Trophoblast cell (in vitro differentiated cells and primary cell): ENCODE data around the gene TUBA3C.

Experiments used
- DNase-seq, 2 donors: peaks; one replicate each; pipeline ENCODE4 v3.0.0-alpha.2; 2016
- H2AFZ ChIP-seq: 2 replicates; pipeline ENCODE4 v1.6.1; 2013; ENCODE audit warnings: low read length, moderate library complexity, mild to moderate bottlenecking; ENCODE audit not compliant: insufficient read depth, poor library complexity
- H2AK5ac ChIP-seq: 2 replicates; pipeline ENCODE4 v1.6.1; 2013; ENCODE audit warnings: mild to moderate bottlenecking, low read length
- H2BK120ac ChIP-seq: 2 replicates; pipeline ENCODE4 v1.6.1; 2013; ENCODE audit warnings: low read length, mild to moderate bottlenecking, moderate library complexity; ENCODE audit not compliant: insufficient read depth, poor library complexity
- H2BK12ac ChIP-seq: 2 replicates; pipeline ENCODE4 v1.6.1; 2013; ENCODE audit warnings: mild to moderate bottlenecking, low read length, moderate library complexity
- H2BK5ac ChIP-seq: 2 replicates; pipeline ENCODE4 v1.6.1; 2013; ENCODE audit warnings: low read length, low read depth, moderate library complexity, mild to moderate bottlenecking; ENCODE audit not compliant: poor library complexity
- H3K14ac ChIP-seq: 2 replicates; pipeline ENCODE4 v1.6.1; 2013; ENCODE audit warnings: mild to moderate bottlenecking, low read length
- H3K18ac ChIP-seq: 2 replicates; pipeline ENCODE4 v1.6.1; 2013; ENCODE audit warnings: mild to moderate bottlenecking, low read length
- H3K23ac ChIP-seq: 2 replicates; pipeline ENCODE4 v1.6.1; 2013; ENCODE audit warnings: low read length
- H3K27ac ChIP-seq: 2 replicates; pipeline ENCODE4 v1.5.1; 2013; ENCODE audit warnings: low read depth, mild to moderate bottlenecking, inconsistent platforms, low read length, moderate library complexity
- H3K27me3 ChIP-seq: 2 replicates; pipeline ENCODE4 v1.6.1; 2013; ENCODE audit warnings: inconsistent platforms, mild to moderate bottlenecking, low read length, moderate library complexity; ENCODE audit not compliant: insufficient read depth
- H3K36me3 ChIP-seq, 2 experiments: 1 replicate in 1 of 2; 2 replicates in 1 of 2; pipeline ENCODE4 v1.6.1; 2013; ENCODE audit warnings: low read length in 2 of 2, mild to moderate bottlenecking in 2 of 2, moderate library complexity in 1 of 2; ENCODE audit not compliant: insufficient read depth in 2 of 2, control insufficient read depth in 1 of 2
- H3K4ac ChIP-seq: 2 replicates; pipeline ENCODE4 v1.6.1; 2013; ENCODE audit warnings: low read depth, mild to moderate bottlenecking, low read length, moderate library complexity
- H3K4me1 ChIP-seq, 2 experiments: 1 replicate in 1 of 2; 2 replicates in 1 of 2; pipeline ENCODE4 v1.6.1; 2013; ENCODE audit warnings: low read length in 2 of 2, mild to moderate bottlenecking in 2 of 2, moderate library complexity in 1 of 2; ENCODE audit not compliant: insufficient read depth in 2 of 2, control insufficient read depth in 1 of 2
- H3K4me2 ChIP-seq: 2 replicates; pipeline ENCODE4 v1.6.1; 2013; ENCODE audit warnings: inconsistent platforms, mild to moderate bottlenecking, low read length, moderate library complexity
- H3K4me3 ChIP-seq: 2 replicates; pipeline ENCODE4 v1.5.1; 2013; ENCODE audit warnings: mild to moderate bottlenecking, low read depth, low read length, inconsistent platforms
- H3K79me1 ChIP-seq: one replicate; pipeline ENCODE4 v1.6.1; 2013; ENCODE audit warnings: low read length
- H3K79me2 ChIP-seq: 2 replicates; pipeline ENCODE4 v1.6.1; 2013; ENCODE audit warnings: low read length, mild to moderate bottlenecking; ENCODE audit not compliant: control insufficient read depth, insufficient read depth, poor library complexity
- H3K9ac ChIP-seq: 2 replicates; pipeline ENCODE4 v1.6.1; 2013; ENCODE audit warnings: mild to moderate bottlenecking, low read length
- H3K9me3 ChIP-seq: 2 replicates; pipeline ENCODE4 v1.6.1; 2013; ENCODE audit warnings: low read depth, mild to moderate bottlenecking, control low read depth, inconsistent platforms, low read length; ENCODE audit not compliant: insufficient read depth
- H4K12ac ChIP-seq: 2 replicates; pipeline ENCODE4 v1.6.1; 2013; ENCODE audit warnings: low read depth, mild to moderate bottlenecking, low read length, moderate library complexity
- H4K8ac ChIP-seq: 2 replicates; pipeline ENCODE4 v1.6.1; 2013; ENCODE audit warnings: low read depth, mild to moderate bottlenecking, low read length, moderate library complexity
- H4K91ac ChIP-seq: one replicate; pipeline ENCODE4 v1.6.1; 2013; ENCODE audit warnings: low read depth, mild to moderate bottlenecking, low read length, moderate library complexity
- WGBS: extraction: QIAGEN DNeasy Blood & Tissue Kit; methylation state at CpG from one replicate; pipeline ENCODE4 v1.1.7; 2013; ENCODE audit warnings: missing lambda C conversion rate; ENCODE audit not compliant: insufficient read length, insufficient coverage; ENCODE audit errors: extremely low coverage; 5-methylcytosine and 5-hydroxymethylcytosine counted together

Gene TUBA3C

GRCh38 chr13:19172007-19172646 is 9.5 kb downstream of the TUBA3C start:
- no peak overlapping the region for H3K4me2 ChIP-seq

DNA sequence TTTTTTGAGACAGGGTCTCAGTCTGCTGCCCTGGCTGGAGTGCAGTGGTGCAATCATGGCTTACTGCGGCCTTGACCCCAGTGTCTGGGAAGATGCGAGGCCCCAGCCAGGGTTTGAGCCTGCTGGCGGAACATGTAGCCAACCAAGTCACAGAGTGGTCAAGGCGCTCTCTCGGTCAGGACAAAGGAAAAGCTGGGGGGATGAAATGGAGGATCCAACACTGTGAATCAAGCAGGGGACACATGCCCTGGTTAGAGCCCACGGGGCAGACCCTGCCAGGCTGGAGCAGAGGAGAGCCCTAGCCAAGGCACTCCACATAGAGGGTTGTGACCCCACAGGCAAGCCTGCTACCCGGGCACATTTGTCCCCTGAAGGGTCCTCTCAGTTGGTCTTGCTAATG is 10.1 kb downstream of the TUBA3C start:
- no peak overlapping the region for H2BK120ac ChIP-seq
- no peak overlapping the region for H4K8ac ChIP-seq
- no peak overlapping the region for H3K4me3 ChIP-seq
- H2BK12ac ChIP-seq = no peak overlapping the region
- no peak overlapping the region for H2AFZ ChIP-seq
- H3K27ac ChIP-seq = no peak overlapping the region
- no peak overlapping the region for H3K9ac ChIP-seq
- peaks cover 63% of the 10 kb centered on the region for H3K9me3 ChIP-seq
- H3K14ac ChIP-seq = no peak overlapping the region
- no peak overlapping the region for H4K12ac ChIP-seq
- no peaks in the 10 kb centered on the region for H3K4me1 ChIP-seq
- H3K18ac ChIP-seq = no peak overlapping the region
- H2AK5ac ChIP-seq = no peak overlapping the region
- H3K27me3 ChIP-seq = no peaks in the 10 kb centered on the region
- no peaks in the 10 kb centered on the region for H3K79me1 ChIP-seq
- no peak overlapping the region for H4K91ac ChIP-seq
- H2BK5ac ChIP-seq = no peak overlapping the region
- H3K36me3 ChIP-seq = no peaks in the 10 kb centered on the region
- no peak for DNase-seq
- H3K4me2 ChIP-seq = no peak overlapping the region
- H3K23ac ChIP-seq = no peak overlapping the region
- H3K4ac ChIP-seq = no peak overlapping the region
- H3K79me2 ChIP-seq = no peaks in the 10 kb centered on the region
- WGBS = no CpG with 5 or more reads among the region's 7 CpGs

More at GRCh38 chr13:19172007-19172646, 9.5 kb downstream of the TUBA3C start:
- H3K27me3 ChIP-seq = no peaks in the 10 kb centered on the region
- H3K9ac ChIP-seq = no peak overlapping the region
- H3K4me1 ChIP-seq = no peaks in the 10 kb centered on the region
- peaks cover 63% of the 10 kb centered on the region for H3K9me3 ChIP-seq
- H3K36me3 ChIP-seq = no peaks in the 10 kb centered on the region
- H3K23ac ChIP-seq = no peak overlapping the region
- DNase-seq = no peak
- H3K4ac ChIP-seq = no peak overlapping the region
- H2BK12ac ChIP-seq = no peak overlapping the region
- no peak overlapping the region for H3K27ac ChIP-seq
- no peak overlapping the region for H2AFZ ChIP-seq
- no peak overlapping the region for H2BK120ac ChIP-seq
- no peaks in the 10 kb centered on the region for H3K79me1 ChIP-seq
- H2BK5ac ChIP-seq = no peak overlapping the region
- H4K91ac ChIP-seq = no peak overlapping the region
- H3K14ac ChIP-seq = no peak overlapping the region
- no peak overlapping the region for H2AK5ac ChIP-seq
- no peak overlapping the region for H4K8ac ChIP-seq
- no peak overlapping the region for H3K18ac ChIP-seq
- no peak overlapping the region for H3K4me3 ChIP-seq
- H3K79me2 ChIP-seq = no peaks in the 10 kb centered on the region
- H4K12ac ChIP-seq = no peak overlapping the region
- WGBS = no CpG with 5 or more reads among the region's 9 CpGs

- no peak overlapping the region for H3K14ac ChIP-seq
- no peak overlapping the region for H2BK5ac ChIP-seq
- H3K79me1 ChIP-seq = no peaks in the 10 kb centered on the region
- no peak overlapping the region for H2AFZ ChIP-seq
- no peak overlapping the region for H3K18ac ChIP-seq
- no peak overlapping the region for H4K12ac ChIP-seq
- no peak overlapping the region for H2AK5ac ChIP-seq
- H3K9me3 ChIP-seq = peaks cover 58% of the 10 kb centered on the region
- H3K4me1 ChIP-seq = no peaks in the 10 kb centered on the region
- no CpG with 5 or more reads among the region's 4 CpGs for WGBS
- no peak overlapping the region for H4K91ac ChIP-seq
- no peak for DNase-seq
- no peak overlapping the region for H3K23ac ChIP-seq
- H3K4me3 ChIP-seq = no peak overlapping the region
- no peak overlapping the region for H3K4me2 ChIP-seq
- no peaks in the 10 kb centered on the region for H3K36me3 ChIP-seq
- H2BK120ac ChIP-seq = no peak overlapping the region
- no peak overlapping the region for H3K27ac ChIP-seq
- no peaks in the 10 kb centered on the region for H3K27me3 ChIP-seq
- no peaks in the 10 kb centered on the region for H3K79me2 ChIP-seq
- H3K9ac ChIP-seq = no peak overlapping the region
- no peak overlapping the region for H4K8ac ChIP-seq
- H3K4ac ChIP-seq = no peak overlapping the region
- H2BK12ac ChIP-seq = no peak overlapping the region
Measured at GRCh38 chr13:19169991-19170390, 11.6 kb downstream of the TUBA3C start.

GRCh38 chr13:19169496-19169895 is 12.1 kb downstream of the TUBA3C start:
- Histone ChIP-seq H2BK12ac (no peak overlapping the region), H4K12ac (no peak overlapping the region), H3K27ac (no peak overlapping the region), H3K4me2 (no peak overlapping the region), H3K36me3 (no peaks in the 10 kb centered on the region), H3K79me2 (no peaks in the 10 kb centered on the region), H2BK120ac (no peak overlapping the region), H3K9me3 (peaks cover 62% of the 10 kb centered on the region), H3K18ac (no peak overlapping the region), H3K9ac (no peak overlapping the region), H4K91ac (no peak overlapping the region), H3K79me1 (no peaks in the 10 kb centered on the region), H3K14ac (no peak overlapping the region), H2AK5ac (no peak overlapping the region), H3K4me3 (no peak overlapping the region), H2BK5ac (no peak overlapping the region), H3K4ac (no peak overlapping the region), H4K8ac (no peak overlapping the region), H2AFZ (no peak overlapping the region), H3K4me1 (no peaks in the 10 kb centered on the region), H3K27me3 (no peaks in the 10 kb centered on the region), H3K23ac (no peak overlapping the region)
- no peak for DNase-seq
- no CpG with 5 or more reads among the region's 3 CpGs for WGBS
